ENCODE measurements around the gene PIAS3.
"Not testable (repeated sequence)": the region's sequence is repeated elsewhere in the genome, so short reads cannot be mapped to it uniquely, and the experiment has no call there.

PIAS3 gene

DNA sequence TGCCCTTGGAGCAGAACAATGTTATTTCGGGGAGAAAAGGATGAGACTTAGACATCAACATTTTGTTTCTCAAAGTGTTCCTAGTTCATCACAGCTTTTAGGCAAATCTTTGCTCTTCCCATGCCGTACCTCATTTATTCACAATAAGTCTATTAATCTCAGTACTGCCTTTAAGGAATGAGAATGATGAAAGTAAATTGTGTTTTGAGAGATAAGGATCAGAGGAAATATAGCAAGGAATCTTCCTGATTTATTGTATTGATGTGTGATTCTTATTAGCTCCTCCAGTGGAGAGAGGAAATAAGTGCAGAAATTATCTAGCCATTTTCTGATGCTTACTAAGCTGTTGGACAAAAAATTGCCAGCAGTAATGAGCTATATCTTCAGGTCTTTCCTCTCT is 32.9 kb downstream of the PIAS3 start:
- no peak for DNase-seq

DNA sequence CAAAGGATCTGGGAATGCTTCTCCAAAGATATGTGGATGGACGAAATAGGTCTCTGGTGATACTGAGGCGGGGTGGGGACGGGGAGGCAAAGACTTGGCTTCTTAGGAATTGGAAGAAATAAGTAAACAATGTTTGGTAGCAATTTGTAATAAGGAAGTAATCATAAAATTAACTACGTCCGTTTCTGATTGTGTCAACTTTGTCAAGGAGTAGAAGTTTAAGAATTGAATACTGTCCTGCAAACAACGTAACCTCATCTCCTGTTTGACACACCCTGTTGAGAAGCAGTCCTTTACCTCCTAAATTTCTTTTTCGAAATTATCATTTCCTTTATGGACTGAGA is 34.4 kb downstream of the PIAS3 start:
- DNase-seq: no peak

DNA sequence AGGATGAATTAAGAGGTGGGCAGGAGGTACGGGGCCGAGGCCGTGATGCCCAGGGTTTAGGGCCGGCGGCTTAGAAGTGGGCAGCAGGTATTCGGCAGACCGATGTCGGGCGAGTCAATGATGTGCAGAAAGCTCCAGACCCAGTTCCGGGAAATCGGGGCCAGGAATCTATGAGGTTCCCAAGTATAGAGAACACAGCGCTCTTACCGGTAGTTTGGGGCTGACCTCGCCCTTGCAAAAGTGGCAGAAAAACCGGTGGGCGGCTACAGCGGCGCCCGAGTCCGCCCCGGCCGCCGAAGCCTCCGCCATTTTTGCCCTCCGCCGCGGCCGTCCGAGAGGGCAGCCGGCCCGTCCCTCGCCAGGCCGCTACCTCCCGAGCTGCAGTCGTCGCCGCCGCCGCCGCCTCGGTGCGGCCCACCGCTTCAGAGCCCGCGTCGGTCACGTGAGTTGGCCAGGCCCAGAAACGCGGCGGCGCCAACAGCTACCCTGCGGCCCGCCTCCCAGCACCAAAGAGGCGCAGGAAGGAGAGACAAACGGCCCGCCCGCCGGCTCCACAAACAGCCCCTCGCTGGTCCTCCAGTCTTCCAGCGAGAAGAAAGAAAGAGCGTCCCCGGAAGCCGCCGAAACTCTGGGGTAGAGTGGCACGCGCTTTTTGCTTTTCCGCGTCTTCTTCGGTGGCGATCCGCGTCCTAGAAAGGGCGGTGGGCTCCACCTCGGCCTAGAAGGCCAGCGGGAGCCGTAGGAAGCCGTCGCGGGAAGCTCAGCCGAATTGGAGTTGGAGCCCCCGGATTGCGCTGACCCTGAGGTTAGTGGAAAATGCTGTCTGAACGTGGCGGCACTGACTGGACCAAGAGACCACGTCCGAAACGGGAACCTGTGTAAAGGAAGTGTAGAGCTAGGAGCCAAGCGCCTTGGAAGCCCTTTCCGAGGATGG is 35.0 kb downstream of the PIAS3 start, which contains the start of the genes POLR3C and RNF115:
TSS of gene POLR3C (plus strand) at position 636 of the 934 bp plus-strand sequence. CDS start 1,577 bp downstream, outside the sequence.
TSS of gene RNF115 (minus strand) at position 531 of the 934 bp plus-strand sequence. CDS start at position 309, 222 bp downstream.
- DNase-seq: peak in 55 of 56 donors; percentile 49 to 95 (median 82)

DNA sequence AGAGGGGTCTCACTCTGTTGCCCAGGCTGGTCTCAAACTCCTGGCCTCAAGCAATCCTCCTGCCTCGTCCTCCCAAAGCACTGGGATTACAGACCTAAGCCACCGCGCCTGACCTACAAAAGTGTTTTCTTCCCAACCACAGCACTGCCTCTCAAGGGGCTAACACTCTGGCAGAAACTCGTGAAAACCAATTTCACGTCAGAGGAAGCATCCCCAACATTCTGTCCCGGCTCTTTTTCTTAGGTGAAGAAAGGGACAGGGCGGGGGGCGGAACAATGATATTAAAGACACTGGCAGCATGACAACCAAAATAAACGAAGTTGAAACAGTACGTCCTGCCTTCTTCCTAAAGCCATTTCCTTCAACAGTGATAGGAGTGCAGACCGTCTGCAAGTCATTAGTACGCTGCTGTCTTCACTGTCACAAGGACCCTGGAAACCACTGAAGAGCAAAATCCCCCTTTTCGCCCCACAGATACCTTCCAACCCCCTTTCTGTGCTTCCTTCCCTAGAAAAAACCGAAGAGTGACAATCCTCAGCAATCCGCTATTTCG is 36.0 kb downstream of the PIAS3 start:
- DNase-seq: not testable (repeated sequence)

DNA sequence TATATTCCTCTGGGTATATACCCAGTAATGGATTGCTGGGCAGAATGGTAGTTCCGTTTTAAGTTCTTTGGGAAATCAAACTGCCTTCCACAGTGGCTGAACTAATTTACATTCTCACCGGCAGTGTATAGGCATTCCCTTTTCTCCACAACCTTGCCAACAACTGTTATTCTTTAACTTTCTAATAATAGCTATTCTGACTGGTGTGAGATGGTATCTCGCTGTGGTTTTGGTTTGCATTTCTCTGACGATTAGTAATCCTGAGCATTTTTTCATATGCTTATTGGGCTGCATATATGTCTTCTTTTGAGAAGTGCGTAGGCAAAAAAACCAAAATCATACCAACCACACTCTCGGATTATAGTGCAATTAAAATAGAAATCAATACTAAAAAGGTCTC is 40.8 kb downstream of the PIAS3 start:
- DNase-seq: not testable (repeated sequence)

DNA sequence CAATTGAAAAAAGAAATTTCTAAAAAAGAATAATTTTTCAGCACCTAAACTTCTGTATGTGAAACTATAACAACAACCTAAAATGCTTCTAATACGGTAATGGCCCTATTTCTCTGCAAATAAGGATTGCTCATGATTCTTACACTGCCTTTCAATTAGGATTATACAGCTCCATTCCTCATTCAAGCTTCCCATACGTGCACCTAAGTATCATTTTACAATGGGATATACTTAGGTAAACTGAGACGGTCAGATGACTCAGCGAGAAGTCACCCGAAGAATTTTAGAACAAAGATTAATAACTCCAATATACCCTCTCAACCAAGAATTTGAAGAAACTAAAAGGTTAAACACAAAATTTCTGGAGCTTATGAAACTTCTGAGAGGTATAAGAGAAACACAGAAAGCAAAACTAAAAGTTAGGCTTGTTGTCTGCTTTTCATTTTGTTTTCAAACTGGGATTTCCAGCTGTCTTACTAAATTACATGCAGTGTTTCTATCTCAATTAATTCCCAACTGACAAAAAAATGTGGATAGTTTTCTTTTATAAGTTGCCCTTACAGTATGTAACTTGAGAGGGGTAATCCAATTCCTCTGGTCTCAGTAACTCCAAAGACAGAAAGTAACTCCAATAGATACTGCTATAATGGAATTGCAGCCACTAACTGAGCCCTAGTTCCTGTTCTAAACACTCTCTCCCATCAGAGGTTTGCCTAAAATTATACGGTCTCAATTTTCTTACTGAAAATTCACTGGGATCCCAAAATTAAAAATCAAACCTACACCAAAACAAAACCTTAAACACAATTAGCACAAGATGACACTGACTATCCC is 45.7 kb downstream of the PIAS3 start:
- not testable (repeated sequence) for DNase-seq

DNA sequence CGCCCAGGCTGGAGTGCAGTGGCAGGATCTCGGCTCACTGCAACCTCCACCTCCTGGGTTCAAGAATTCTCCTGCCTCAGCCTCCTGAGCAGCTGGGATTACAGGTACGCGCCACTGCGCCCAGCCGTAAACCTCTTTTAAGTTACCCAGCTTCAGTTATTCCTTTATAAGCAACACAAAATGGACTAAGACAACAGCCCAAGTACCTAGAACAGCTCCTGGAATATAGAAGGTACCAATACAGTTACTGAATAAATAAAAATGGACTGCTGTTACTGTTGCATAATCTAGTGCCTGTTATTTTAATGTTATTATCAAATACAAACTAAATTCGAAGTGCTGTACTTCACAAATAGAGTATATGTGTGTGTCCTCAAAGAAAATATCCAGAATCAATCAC is 52.0 kb downstream of the PIAS3 start:
- no peak for DNase-seq

DNA sequence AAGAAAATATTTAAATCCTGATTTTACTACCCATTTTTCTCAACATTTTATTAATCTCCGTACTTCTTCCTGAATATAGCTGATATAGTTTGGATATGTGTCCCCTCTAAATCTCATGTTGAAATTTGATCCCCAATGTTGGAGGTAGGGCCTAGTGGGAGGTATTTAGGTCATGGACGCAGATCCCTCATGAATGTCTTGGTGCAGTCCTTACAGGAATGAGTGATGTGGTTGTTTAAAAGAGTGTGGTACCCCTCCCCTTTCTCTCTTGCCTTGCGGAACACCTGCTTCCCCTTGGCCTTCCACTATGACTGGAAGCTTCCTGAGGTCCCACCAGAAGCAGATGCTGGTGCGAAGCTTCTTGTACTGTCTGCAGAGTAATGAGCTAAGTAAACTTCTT is 52.5 kb downstream of the PIAS3 start:
- DNase-seq: no peak

DNA sequence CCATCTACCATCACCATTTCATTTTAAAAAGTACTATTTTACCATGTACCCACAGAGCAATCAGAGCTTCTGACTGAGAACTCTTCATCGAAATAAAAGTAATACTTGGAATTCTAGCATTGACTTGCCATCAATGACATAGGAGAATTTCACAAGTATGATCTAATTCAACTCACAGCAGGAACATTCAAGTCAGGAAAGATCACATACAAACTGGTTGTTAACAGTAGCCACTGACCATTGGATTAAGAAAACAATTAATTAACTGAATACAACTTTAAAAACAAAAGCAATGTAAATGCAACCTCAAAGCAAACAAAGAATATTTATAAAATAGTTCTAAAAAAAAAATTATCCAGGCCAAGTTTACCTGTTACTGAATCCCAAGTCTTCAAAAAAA is 53.8 kb downstream of the PIAS3 start:
- no peak for DNase-seq

DNA sequence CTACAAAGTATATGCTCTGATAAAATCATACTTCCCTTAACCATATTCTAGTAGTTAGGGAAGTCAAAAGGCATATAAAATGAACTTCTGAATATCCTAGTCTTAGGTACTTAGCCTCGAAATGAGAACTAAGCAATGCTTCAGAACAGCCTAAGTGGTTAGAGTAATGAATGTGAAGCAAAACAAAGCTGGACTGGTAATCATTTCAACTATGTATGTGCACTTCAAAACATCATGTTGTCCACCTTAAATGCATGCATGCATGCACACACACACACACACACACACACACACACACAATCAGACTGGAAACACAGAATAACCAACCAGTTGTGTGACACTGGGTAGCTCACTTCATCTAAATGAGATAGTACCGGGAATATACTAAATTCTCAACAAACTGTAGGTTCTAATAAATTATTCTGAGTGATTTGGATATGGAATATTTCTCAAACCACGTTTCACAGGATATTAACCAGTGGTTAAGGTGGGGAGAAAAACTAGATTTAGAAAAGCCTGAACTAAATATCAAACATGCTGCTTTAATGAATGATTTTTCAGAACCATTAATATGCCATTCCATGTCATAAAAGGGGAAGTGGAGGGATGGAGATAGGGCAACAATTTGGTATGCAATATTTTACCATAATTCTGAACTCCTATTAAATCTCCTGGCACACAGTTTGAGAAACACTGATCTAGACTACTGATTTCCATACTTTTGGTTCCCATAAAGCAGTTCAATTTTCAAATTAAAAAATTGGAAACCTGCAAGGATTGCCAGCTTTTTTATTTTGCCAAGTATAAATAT is 54.4 kb downstream of the PIAS3 start:
- no peak for DNase-seq

DNA sequence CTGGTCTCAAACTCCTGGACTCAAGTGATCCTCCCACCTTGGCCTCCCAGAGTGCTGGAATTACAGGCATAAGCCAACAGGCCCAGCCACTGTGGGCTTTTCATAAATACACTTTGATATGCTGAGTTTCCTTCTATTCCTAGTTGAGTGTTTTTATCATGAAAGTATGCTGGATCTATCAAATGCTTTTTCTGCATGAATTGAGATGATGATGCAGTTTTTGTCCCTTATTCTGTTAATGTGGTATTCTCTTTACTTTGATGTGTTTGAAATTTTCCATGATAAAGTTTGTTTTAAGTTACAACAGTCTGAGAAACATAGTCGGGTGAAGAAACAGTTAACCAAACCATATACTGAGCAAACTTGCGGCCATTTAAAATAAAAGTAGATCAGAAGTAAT is 59.1 kb downstream of the PIAS3 start:
- no peak for DNase-seq

All from nucleus accumbens (tissue), 56 donors.